Measurements from ENCODE around the gene TAB3.
"Not testable (repeated sequence)": the region's sequence is repeated elsewhere in the genome, so short reads cannot be mapped to it uniquely, and the experiment has no call there.

The TAB3 gene

GRCh38 chrX:30806187-30806728 lies 82.8 kb downstream of the TAB3 start:
- DNase-seq = no peak

- no peak for DNase-seq
Observed at GRCh38 chrX:30804462-30804861, 84.6 kb downstream of the TAB3 start.

- no peak for DNase-seq
Observed at GRCh38 chrX:30800901-30801300, 88.2 kb downstream of the TAB3 start.

GRCh38 chrX:30799327-30799726 lies 89.7 kb downstream of the TAB3 start:
- no peak for DNase-seq

- no peak for DNase-seq
Observed at GRCh38 chrX:30798810-30799209, 90.2 kb downstream of the TAB3 start.

GRCh38 chrX:30797301-30797700 lies 91.8 kb downstream of the TAB3 start:
- not testable (repeated sequence) for DNase-seq

- no peak for DNase-seq
Observed at GRCh38 chrX:30795981-30796958, 92.8 kb downstream of the TAB3 start.

GRCh38 chrX:30794497-30794896 lies 94.6 kb downstream of the TAB3 start:
- no peak for DNase-seq

GRCh38 chrX:30793767-30794103 lies 95.3 kb downstream of the TAB3 start:
- no peak for DNase-seq

- no peak for DNase-seq
Observed at GRCh38 chrX:30793075-30793766, 95.8 kb downstream of the TAB3 start.

GRCh38 chrX:30791296-30792278 lies 97.5 kb downstream of the TAB3 start:
- no peak for DNase-seq

- no peak for DNase-seq
Observed at GRCh38 chrX:30787012-30787411, 102.0 kb downstream of the TAB3 start.

GRCh38 chrX:30786374-30786773 lies 102.7 kb downstream of the TAB3 start:
- no peak for DNase-seq

GRCh38 chrX:30781711-30782444 lies 107.2 kb downstream of the TAB3 start:
- DNase-seq = no peak

- no peak for DNase-seq
Observed at GRCh38 chrX:30779453-30780030, 109.5 kb downstream of the TAB3 start.

- DNase-seq = no peak
Observed at GRCh38 chrX:30777575-30777974, 111.5 kb downstream of the TAB3 start.

Data from effector CD4-positive, alpha-beta T cell (primary cell).